GM12878 (cell line): ENCODE data around the gene SERTAD1.

ENCODE experiments used
- CBFB ChIP-seq: IDR thresholded peaks from 2 replicates; pipeline ENCODE4 v1.6.1; 2016; ENCODE audit warnings: antibody characterized with exemption, low read depth
- EZH2 ChIP-seq: IDR thresholded peaks from 2 replicates; pipeline ENCODE4 v1.6.1; 2012; ENCODE audit warnings: low read depth, mild to moderate bottlenecking, control low read depth, inconsistent platforms, low read length, borderline replicate concordance; ENCODE audit not compliant: control insufficient read depth
- HDAC6 ChIP-seq: fragments of 200-600 bp; sonication (generic); IDR thresholded peaks from one replicate; pipeline ENCODE4 v1.8.0; 2017; ENCODE audit warnings: antibody characterized with exemption; ENCODE audit not compliant: unreplicated experiment
- JUND ChIP-seq: IDR thresholded peaks from 2 replicates; pipeline ENCODE4 v1.6.1; 2012; ENCODE audit warnings: low read depth, mild to moderate bottlenecking, low read length, improper control_type of control experiment, moderate library complexity
- KDM1A ChIP-seq: fragments of 200-600 bp; sonication (generic); IDR thresholded peaks from 2 replicates; pipeline ENCODE4 v1.6.1; 2016; ENCODE audit warnings: borderline replicate concordance
- POLR2A ChIP-seq: IDR thresholded peaks from 2 replicates; pipeline ENCODE4 v1.6.1; 2011; ENCODE audit warnings: low read depth, mild to moderate bottlenecking, low read length
- TF ChIP-seq, protein P1 (sequence below), 3 experiments: IDR thresholded peaks in 2 of 3; conservative IDR thresholded peaks in 1 of 3; 2 replicates each; pipeline ENCODE4 v1.5.1; 2011; ENCODE audit warnings: low read depth in 3 of 3, low read length in 3 of 3, mild to moderate bottlenecking in 3 of 3, control low read depth in 2 of 3, moderate library complexity in 2 of 3, inconsistent platforms in 1 of 3, mixed read lengths in 1 of 3; ENCODE audit not compliant: control insufficient read depth in 2 of 3, insufficient read depth in 1 of 3; ENCODE audit errors: extremely low read depth in 1 of 3
- TF ChIP-seq, protein P2 (sequence below): fragments of 450-650 bp; IDR thresholded peaks from 2 replicates; pipeline ENCODE4 v1.6.1; 2016; ENCODE audit warnings: mild to moderate bottlenecking, moderate library complexity, borderline replicate concordance

DNA sequence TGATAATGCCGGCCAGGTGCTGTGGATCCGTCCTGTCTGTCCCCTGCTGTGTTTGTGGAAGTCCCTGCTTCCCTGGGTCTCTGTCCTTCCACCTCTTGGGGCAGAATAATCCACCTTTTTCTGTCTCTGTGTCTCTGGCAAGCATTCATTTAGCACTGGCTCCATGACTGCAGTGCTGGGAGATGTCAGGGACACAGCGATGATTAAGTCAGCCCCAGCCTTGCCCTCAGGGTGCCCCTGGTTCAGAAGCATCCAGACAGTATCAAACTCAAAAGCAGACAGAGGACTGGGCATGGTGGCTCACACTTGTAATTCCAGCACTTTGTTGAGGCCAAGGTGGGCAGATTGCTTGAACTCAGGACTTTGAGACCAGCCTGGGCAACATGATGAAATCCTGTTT, 37.3 kb downstream of the SERTAD1 start:
- no peak for TF ChIP-seq JUND
- TF ChIP-seq, protein P1, sequence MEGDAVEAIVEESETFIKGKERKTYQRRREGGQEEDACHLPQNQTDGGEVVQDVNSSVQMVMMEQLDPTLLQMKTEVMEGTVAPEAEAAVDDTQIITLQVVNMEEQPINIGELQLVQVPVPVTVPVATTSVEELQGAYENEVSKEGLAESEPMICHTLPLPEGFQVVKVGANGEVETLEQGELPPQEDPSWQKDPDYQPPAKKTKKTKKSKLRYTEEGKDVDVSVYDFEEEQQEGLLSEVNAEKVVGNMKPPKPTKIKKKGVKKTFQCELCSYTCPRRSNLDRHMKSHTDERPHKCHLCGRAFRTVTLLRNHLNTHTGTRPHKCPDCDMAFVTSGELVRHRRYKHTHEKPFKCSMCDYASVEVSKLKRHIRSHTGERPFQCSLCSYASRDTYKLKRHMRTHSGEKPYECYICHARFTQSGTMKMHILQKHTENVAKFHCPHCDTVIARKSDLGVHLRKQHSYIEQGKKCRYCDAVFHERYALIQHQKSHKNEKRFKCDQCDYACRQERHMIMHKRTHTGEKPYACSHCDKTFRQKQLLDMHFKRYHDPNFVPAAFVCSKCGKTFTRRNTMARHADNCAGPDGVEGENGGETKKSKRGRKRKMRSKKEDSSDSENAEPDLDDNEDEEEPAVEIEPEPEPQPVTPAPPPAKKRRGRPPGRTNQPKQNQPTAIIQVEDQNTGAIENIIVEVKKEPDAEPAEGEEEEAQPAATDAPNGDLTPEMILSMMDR (IDR thresholded peaks at IDR 0.05 in 2 of 3, conservative IDR thresholded peaks at IDR 0.05 in 1 of 3; ENCODE audit: control insufficient read depth in 2 of 3, extremely low read depth in 1 of 3, insufficient read depth in 1 of 3, low read depth in 3 of 3, low read length in 3 of 3): no peak
- no peak for TF ChIP-seq KDM1A
- TF ChIP-seq CBFB: no peak
- TF ChIP-seq, protein P2, sequence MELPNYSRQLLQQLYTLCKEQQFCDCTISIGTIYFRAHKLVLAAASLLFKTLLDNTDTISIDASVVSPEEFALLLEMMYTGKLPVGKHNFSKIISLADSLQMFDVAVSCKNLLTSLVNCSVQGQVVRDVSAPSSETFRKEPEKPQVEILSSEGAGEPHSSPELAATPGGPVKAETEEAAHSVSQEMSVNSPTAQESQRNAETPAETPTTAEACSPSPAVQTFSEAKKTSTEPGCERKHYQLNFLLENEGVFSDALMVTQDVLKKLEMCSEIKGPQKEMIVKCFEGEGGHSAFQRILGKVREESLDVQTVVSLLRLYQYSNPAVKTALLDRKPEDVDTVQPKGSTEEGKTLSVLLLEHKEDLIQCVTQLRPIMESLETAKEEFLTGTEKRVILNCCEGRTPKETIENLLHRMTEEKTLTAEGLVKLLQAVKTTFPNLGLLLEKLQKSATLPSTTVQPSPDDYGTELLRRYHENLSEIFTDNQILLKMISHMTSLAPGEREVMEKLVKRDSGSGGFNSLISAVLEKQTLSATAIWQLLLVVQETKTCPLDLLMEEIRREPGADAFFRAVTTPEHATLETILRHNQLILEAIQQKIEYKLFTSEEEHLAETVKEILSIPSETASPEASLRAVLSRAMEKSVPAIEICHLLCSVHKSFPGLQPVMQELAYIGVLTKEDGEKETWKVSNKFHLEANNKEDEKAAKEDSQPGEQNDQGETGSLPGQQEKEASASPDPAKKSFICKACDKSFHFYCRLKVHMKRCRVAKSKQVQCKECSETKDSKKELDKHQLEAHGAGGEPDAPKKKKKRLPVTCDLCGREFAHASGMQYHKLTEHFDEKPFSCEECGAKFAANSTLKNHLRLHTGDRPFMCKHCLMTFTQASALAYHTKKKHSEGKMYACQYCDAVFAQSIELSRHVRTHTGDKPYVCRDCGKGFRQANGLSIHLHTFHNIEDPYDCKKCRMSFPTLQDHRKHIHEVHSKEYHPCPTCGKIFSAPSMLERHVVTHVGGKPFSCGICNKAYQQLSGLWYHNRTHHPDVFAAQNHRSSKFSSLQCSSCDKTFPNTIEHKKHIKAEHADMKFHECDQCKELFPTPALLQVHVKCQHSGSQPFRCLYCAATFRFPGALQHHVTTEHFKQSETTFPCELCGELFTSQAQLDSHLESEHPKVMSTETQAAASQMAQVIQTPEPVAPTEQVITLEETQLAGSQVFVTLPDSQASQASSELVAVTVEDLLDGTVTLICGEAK: no peak
- no peak for TF ChIP-seq EZH2
- TF ChIP-seq HDAC6: no peak
- TF ChIP-seq POLR2A: no peak
